NOMO-1 treated with dmso at 0.1 percent for 144 hours (cell line): ENCODE data around the gene COL9A3.

ENCODE experiments used
- DNase-seq: peaks from one replicate; lab custom pipeline; 2025; ENCODE audit not compliant: unreplicated experiment; lab: John Stamatoyannopoulos, UW

The COL9A3 gene

GRCh38 chr20:62822239-62822787 lies 5.5 kb downstream of the COL9A3 start:
- DNase-seq = no peak

- DNase-seq = peak; percentile 72
These were observed 6.2 kb downstream of the COL9A3 start for GRCh38 chr20:62822788-62823651.

GRCh38 chr20:62823688-62824475 lies 7.0 kb downstream of the COL9A3 start:
- DNase-seq = no peak

- DNase-seq = peak; percentile 84
These were observed 7.9 kb downstream of the COL9A3 start for GRCh38 chr20:62824476-62825332.

GRCh38 chr20:62825333-62825985 lies 8.6 kb downstream of the COL9A3 start:
- no peak for DNase-seq

- DNase-seq = no peak
These were observed 9.3 kb downstream of the COL9A3 start for GRCh38 chr20:62825986-62826645.

GRCh38 chr20:62826646-62827310 lies 9.9 kb downstream of the COL9A3 start:
- no peak for DNase-seq

- no peak for DNase-seq
These were observed 10.6 kb downstream of the COL9A3 start for GRCh38 chr20:62827311-62828038.

GRCh38 chr20:62828051-62828450 lies 11.2 kb downstream of the COL9A3 start:
- DNase-seq = no peak

GRCh38 chr20:62828511-62829230 lies 11.8 kb downstream of the COL9A3 start:
- no peak for DNase-seq

GRCh38 chr20:62829231-62830230 lies 12.7 kb downstream of the COL9A3 start:
- no peak for DNase-seq

- DNase-seq = no peak
These were observed 13.4 kb downstream of the COL9A3 start for GRCh38 chr20:62830251-62830650.

GRCh38 chr20:62830821-62831220 lies 14.0 kb downstream of the COL9A3 start:
- DNase-seq = peak; percentile 51

- DNase-seq = no peak
These were observed 14.5 kb downstream of the COL9A3 start for GRCh38 chr20:62831361-62831788.

GRCh38 chr20:62831854-62832211 lies 15.0 kb downstream of the COL9A3 start:
- DNase-seq = no peak

- peak; percentile 95 for DNase-seq
These were observed 15.5 kb downstream of the COL9A3 start for GRCh38 chr20:62832212-62832922.
